Measurements from ENCODE around the gene SLC1A3. TPM values are rescaled to one million over a fixed set of nuclear protein-coding genes. Genes with fewer than 3 reads are reported as not detected.
"Not testable (repeated sequence)": the region's sequence is repeated elsewhere in the genome, so short reads cannot be mapped to it uniquely, and the experiment has no call there.

Gene SLC1A3
- total RNA-seq, 2 donors from 2014 or later = 44.7 to 67.4 TPM

- Histone ChIP-seq H3K4me3 (no peak overlapping the region), H3K36me3 (no peaks in the 10 kb centered on the region), H3K27ac (no peak overlapping the region), H3K9me3 (no peaks in the 10 kb centered on the region), H3K4me1 (ENCODE audit: control insufficient read depth in 1 of 2, low read depth in 2 of 2) (no peaks in the 10 kb centered on the region), H3K27me3 (replicated peaks; ENCODE audit: insufficient read depth) (no peaks in the 10 kb centered on the region)
- TF ChIP-seq CTCF (IDR thresholded peaks at IDR 0.05) = no peak
- DNase-seq (ENCODE audit: low spot score) = no peak
- ATAC-seq (ENCODE audit: insufficient number of reproducible peaks, low FRiP score, low read depth) = no peak
These were observed 22.2 kb upstream of the SLC1A3 start for GRCh38 chr5:36584009-36584875.

GRCh38 chr5:36585701-36586100 is 20.7 kb upstream of the SLC1A3 start:
- no peak for ATAC-seq (ENCODE audit: insufficient number of reproducible peaks, low FRiP score, low read depth)
- Histone ChIP-seq H3K36me3 (no peaks in the 10 kb centered on the region), H3K4me3 (no peak overlapping the region), H3K27me3 (replicated peaks; ENCODE audit: insufficient read depth) (no peaks in the 10 kb centered on the region), H3K9me3 (no peaks in the 10 kb centered on the region), H3K4me1 (ENCODE audit: control insufficient read depth in 1 of 2, low read depth in 2 of 2) (no peaks in the 10 kb centered on the region), H3K27ac (no peak overlapping the region)
- no peak for DNase-seq (ENCODE audit: low spot score)
- TF ChIP-seq CTCF (IDR thresholded peaks at IDR 0.05) = no peak

GRCh38 chr5:36587354-36587753 is 19.1 kb upstream of the SLC1A3 start:
- H3K4me3 ChIP-seq = no peak overlapping the region
- no peaks in the 10 kb centered on the region for H3K27me3 ChIP-seq (replicated peaks; ENCODE audit: insufficient read depth)
- no peak for TF ChIP-seq CTCF (IDR thresholded peaks at IDR 0.05)
- no peaks in the 10 kb centered on the region for H3K4me1 ChIP-seq (ENCODE audit: control insufficient read depth in 1 of 2, low read depth in 2 of 2)
- no peaks in the 10 kb centered on the region for H3K36me3 ChIP-seq
- no peak for ATAC-seq (ENCODE audit: insufficient number of reproducible peaks, low FRiP score, low read depth)
- no peaks in the 10 kb centered on the region for H3K9me3 ChIP-seq
- H3K27ac ChIP-seq = no peak overlapping the region
- no peak for DNase-seq (ENCODE audit: low spot score)

GRCh38 chr5:36589735-36590134 is 16.7 kb upstream of the SLC1A3 start:
- H3K4me1 ChIP-seq (ENCODE audit: control insufficient read depth in 1 of 2, low read depth in 2 of 2); DNase-seq (ENCODE audit: low spot score); ATAC-seq (ENCODE audit: insufficient number of reproducible peaks, low FRiP score, low read depth); H3K27me3 ChIP-seq (replicated peaks; ENCODE audit: insufficient read depth); H3K36me3 ChIP-seq; H3K27ac ChIP-seq; H3K4me3 ChIP-seq; H3K9me3 ChIP-seq: not testable (repeated sequence)

GRCh38 chr5:36590513-36591286 is 15.7 kb upstream of the SLC1A3 start:
- Histone ChIP-seq H3K27ac (no peak overlapping the region), H3K9me3 (no peaks in the 10 kb centered on the region), H3K4me1 (ENCODE audit: control insufficient read depth in 1 of 2, low read depth in 2 of 2) (no peaks in the 10 kb centered on the region), H3K36me3 (no peaks in the 10 kb centered on the region), H3K4me3 (no peak overlapping the region), H3K27me3 (replicated peaks; ENCODE audit: insufficient read depth) (no peaks in the 10 kb centered on the region)
- no peak for TF ChIP-seq CTCF (IDR thresholded peaks at IDR 0.05)
- no peak for DNase-seq (ENCODE audit: low spot score)
- no peak for ATAC-seq (ENCODE audit: insufficient number of reproducible peaks, low FRiP score, low read depth)
